Esophagus muscularis mucosa (tissue), 4 donors: ENCODE measurements around the gene TUB. TPM values are rescaled to one million over a fixed set of nuclear protein-coding genes. Genes with fewer than 3 reads are reported as not detected.
A peak's percentile ranks its signal among the peaks of the same experiment; 100 is the strongest.

ENCODE experiments used
- DNase-seq: peaks from one replicate; pipeline ENCODE4 v3.0.0-alpha.2; 2017; ENCODE audit errors: extremely low spot score
- H3K27ac ChIP-seq, 4 donors: fragments of 200-600 bp; sonication (generic); replicated peaks in 1 of 4; 1 replicate in 3 of 4; 2 replicates in 1 of 4; pipeline ENCODE4 v1.5.1; 2016 to 2019; ENCODE audit warnings: mild to moderate bottlenecking in 1 of 4
- H3K27me3 ChIP-seq, 4 donors: fragments of 200-600 bp; sonication (generic); one replicate each; pipeline versions ENCODE4 v1.5.1 to v1.6.0; 2016 to 2019
- H3K36me3 ChIP-seq, 4 donors: fragments of 200-600 bp; sonication (generic); one replicate each; pipeline ENCODE4 v1.5.1; 2016 to 2019
- H3K4me1 ChIP-seq, 4 donors: fragments of 200-600 bp; sonication (generic); one replicate each; pipeline ENCODE4 v1.5.1; 2016 to 2019
- H3K4me3 ChIP-seq, 4 donors: fragments of 200-600 bp; sonication (generic); 1 replicate in 2 of 4; 2 replicates in 2 of 4; pipeline ENCODE4 v1.5.1; 2016 to 2019; ENCODE audit warnings: mild to moderate bottlenecking in 4 of 4, moderate library complexity in 1 of 4
- H3K9me3 ChIP-seq, 4 donors: fragments of 200-600 bp; sonication (generic); 1 replicate in 3 of 4; 2 replicates in 1 of 4; pipeline ENCODE4 v1.5.1; 2016 to 2019
- CTCF ChIP-seq, 3 experiments: fragments of 200-600 bp in 2 of 3; fragments of 450-650 bp in 1 of 3; sonication (generic) in 2 of 3; IDR thresholded peaks; one replicate each; pipeline ENCODE4 v1.5.1; 2017 to 2019; ENCODE audit warnings: antibody characterized with exemption in 3 of 3, mild to moderate bottlenecking in 2 of 3, moderate library complexity in 1 of 3
- EP300 ChIP-seq: sonication (generic); formaldehyde crosslinking; IDR thresholded peaks from one replicate; pipeline ENCODE4 v1.6.1; 2017; ENCODE audit warnings: antibody characterized with exemption
- POLR2A ChIP-seq: fragments of 450-650 bp; IDR thresholded peaks from one replicate; pipeline ENCODE4 v1.6.1; 2017; ENCODE audit warnings: antibody characterized with exemption, moderate library complexity, mild to moderate bottlenecking, low read depth
- POLR2AphosphoS5 ChIP-seq, 2 donors: sonication (generic); formaldehyde crosslinking; IDR thresholded peaks; one replicate each; pipeline ENCODE4 v1.6.1; 2017; ENCODE audit warnings: antibody characterized with exemption in 2 of 2
- WGBS: methylation state at CpG from one replicate; pipeline ENCODE4 v1.1.5; 2018; 5-methylcytosine and 5-hydroxymethylcytosine counted together
- intact Hi-C: fragments of 100-400 bp; cut with DNase I; formaldehyde crosslinking; loops from one replicate; pipeline ENCODE4 v1.15.1; 2023
- total RNA-seq, 4 donors: library from RNA; depleted of rRNA; stranded (reverse); fragments of >200 nt; gene quantifications; one replicate each; pipeline versions ENCODE4 v1.1.0 to v1.2.1, GENCODE V29; 2016

Gene TUB
- total RNA-seq, 4 donors from 2014 or later, result 8.3 to 18.3 (median 12.1) TPM

GRCh38 chr11:8083871-8084281, 2.9 kb downstream of the TUB start:
- WGBS, result 46% methylated on average over 1 of the region's 1 CpG
- TF ChIP-seq EP300 (no peak), POLR2A (no peak), POLR2AphosphoS5 (IDR thresholded peaks at IDR 0.05) (no peak), CTCF (IDR thresholded peaks at IDR 0.05) (no peak)
- H3K27ac ChIP-seq, result no peak overlapping the region
- no peak overlapping the region for H3K4me3 ChIP-seq
- no peaks in the 10 kb centered on the region for H3K27me3 ChIP-seq
- no peaks in the 10 kb centered on the region for H3K9me3 ChIP-seq
- H3K4me1 ChIP-seq, result peaks cover 55 to 70% (median 63%) of the 10 kb centered on the region in 4 donors
- intact Hi-C loops, result no loop called here
- H3K36me3 ChIP-seq, result no peaks in the 10 kb centered on the region
- DNase-seq, result no peak

- intact Hi-C loops, result no loop called here
- H3K4me3 ChIP-seq, result no peak overlapping the region
- 100% methylated on average over 1 of the region's 6 CpGs for WGBS
- no peaks in the 10 kb centered on the region for H3K27me3 ChIP-seq
- H3K36me3 ChIP-seq, result no peaks in the 10 kb centered on the region
- TF ChIP-seq EP300 (no peak), POLR2A (no peak), POLR2AphosphoS5 (IDR thresholded peaks at IDR 0.05) (no peak), CTCF (IDR thresholded peaks at IDR 0.05) (no peak)
- DNase-seq, result no peak
- no peaks in the 10 kb centered on the region for H3K9me3 ChIP-seq
- H3K4me1 ChIP-seq, result peaks cover 55 to 70% (median 63%) of the 10 kb centered on the region in 4 donors
- no peak overlapping the region for H3K27ac ChIP-seq
These were observed 3.3 kb downstream of the TUB start for GRCh38 chr11:8084352-8084751.

- intact Hi-C loops, result no loop called here
- no peaks in the 10 kb centered on the region for H3K27me3 ChIP-seq
- TF ChIP-seq POLR2AphosphoS5 (IDR thresholded peaks at IDR 0.05) (no peak), CTCF (IDR thresholded peaks at IDR 0.05) (no peak), POLR2A (no peak), EP300 (no peak)
- H3K4me3 ChIP-seq, result no peak overlapping the region
- no peaks in the 10 kb centered on the region for H3K9me3 ChIP-seq
- no peak for DNase-seq
- 88% methylated on average over 8 of the region's 11 CpGs for WGBS
- no peaks in the 10 kb centered on the region for H3K36me3 ChIP-seq
- peaks cover 55 to 70% (median 63%) of the 10 kb centered on the region in 4 donors for H3K4me1 ChIP-seq
- H3K27ac ChIP-seq, result peak overlapping the region in 2 of 4 donors; percentile 48 to 49
These were observed 4.1 kb downstream of the TUB start for GRCh38 chr11:8085011-8085645.

GRCh38 chr11:8086001-8086479, 5.0 kb downstream of the TUB start:
- Histone ChIP-seq H3K27ac (peak overlapping the region in 3 of 4 donors; percentile 19 to 49 (median 48)), H3K36me3 (no peaks in the 10 kb centered on the region), H3K27me3 (no peaks in the 10 kb centered on the region), H3K4me3 (no peak overlapping the region), H3K9me3 (no peaks in the 10 kb centered on the region), H3K4me1 (peaks cover 48 to 63% (median 60%) of the 10 kb centered on the region in 4 donors)
- TF ChIP-seq POLR2AphosphoS5 (IDR thresholded peaks at IDR 0.05), result peak in 1 of 2 donors; percentile 31
- peak in 1 of 3 experiments; percentile 17 for TF ChIP-seq CTCF (IDR thresholded peaks at IDR 0.05)
- TF ChIP-seq POLR2A, result no peak
- intact Hi-C loops, result no loop called here
- WGBS, result 52% methylated on average over 8 of the region's 8 CpGs
- no peak for DNase-seq
